ENCODE data around the gene KCNH5. TPM values are rescaled to one million over a fixed set of nuclear protein-coding genes. Genes with fewer than 3 reads are reported as not detected.
"Not testable (repeated sequence)": the region's sequence is repeated elsewhere in the genome, so short reads cannot be mapped to it uniquely, and the experiment has no call there.

The KCNH5 gene
- total and polyA plus RNA-seq, 2 experiments from 2014 or later = 0.36 to 1.3 TPM

DNA sequence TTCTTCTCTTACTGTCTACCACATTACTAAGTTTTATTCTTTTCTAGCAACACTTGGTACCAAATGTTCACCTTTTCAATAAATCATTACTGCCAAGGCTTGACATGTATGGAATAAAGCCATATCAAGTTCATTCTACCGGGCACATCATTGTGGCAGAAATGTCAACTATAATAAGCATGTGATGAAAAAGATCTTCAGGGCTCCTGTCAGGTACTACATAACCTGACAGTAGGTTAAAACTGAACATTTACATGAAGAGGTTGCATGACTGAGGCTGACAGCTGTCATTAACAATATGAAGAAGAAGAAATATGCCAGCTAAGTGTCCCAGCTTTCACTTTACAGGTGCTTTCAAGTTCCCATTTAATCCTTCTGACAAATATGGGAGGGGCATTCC lies 178.9 kb downstream of the KCNH5 start:
- no peak for TF ChIP-seq EZH2phosphoT487 (IDR thresholded peaks at IDR 0.05; ENCODE audit: low read depth, severe bottlenecking, unreplicated experiment)
- TF ChIP-seq EZH2 (IDR thresholded peaks at IDR 0.05; ENCODE audit: borderline replicate concordance) = no peak
- H3K4me2 ChIP-seq = no peak overlapping the region
- H3K79me2 ChIP-seq = no peaks in the 10 kb centered on the region
- DNase-seq (ENCODE audit: low spot score) = no peak
- H3K36me3 ChIP-seq (replicated peaks; ENCODE audit: insufficient read depth, low read depth) = no peaks in the 10 kb centered on the region
- no peak overlapping the region for H3K4me3 ChIP-seq
- no peaks in the 10 kb centered on the region for H3K4me1 ChIP-seq (ENCODE audit: insufficient read depth)
- no peaks in the 10 kb centered on the region for H3K27me3 ChIP-seq
- no peaks in the 10 kb centered on the region for H4K20me1 ChIP-seq (ENCODE audit: insufficient read depth, poor library complexity, severe bottlenecking)
- H3K9me2 ChIP-seq (replicated peaks; ENCODE audit: insufficient read depth) = no peaks in the 10 kb centered on the region
- 100% methylated on average over 1 of the region's 1 CpG for WGBS (ENCODE audit: low lambda C conversion rate, missing lambda C conversion rate)
- H3K9me3 ChIP-seq (ENCODE audit: low read depth) = no peaks in the 10 kb centered on the region
- no peak overlapping the region for H3K27ac ChIP-seq
- no peak overlapping the region for H2AFZ ChIP-seq

DNA sequence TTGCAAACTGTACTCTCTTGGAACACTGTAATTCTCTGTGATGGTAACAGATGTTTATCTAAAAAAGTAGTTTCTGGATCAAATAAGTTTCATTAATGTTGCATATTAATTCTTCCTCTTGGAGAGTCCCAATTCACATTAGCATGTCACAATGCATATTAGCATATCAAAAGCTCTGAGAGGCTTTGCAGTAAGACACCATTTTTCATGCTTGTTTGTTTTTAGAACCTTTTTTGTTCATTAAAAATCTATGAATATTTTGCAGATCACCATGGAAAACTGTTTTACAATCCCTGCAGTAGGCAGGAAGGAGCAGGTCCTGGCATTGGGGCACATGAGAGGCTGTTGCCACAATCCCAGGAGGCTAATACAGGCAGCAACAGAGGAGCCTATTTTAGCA lies 180.7 kb downstream of the KCNH5 start:
- Histone ChIP-seq H3K4me3 (no peak overlapping the region), H3K27ac (no peak overlapping the region), H3K4me1 (ENCODE audit: insufficient read depth) (no peaks in the 10 kb centered on the region), H3K27me3 (no peaks in the 10 kb centered on the region), H4K20me1 (ENCODE audit: insufficient read depth, poor library complexity, severe bottlenecking) (no peaks in the 10 kb centered on the region), H3K4me2 (no peak overlapping the region), H3K79me2 (no peaks in the 10 kb centered on the region), H3K9me2 (replicated peaks; ENCODE audit: insufficient read depth) (no peaks in the 10 kb centered on the region), H2AFZ (no peak overlapping the region), H3K36me3 (replicated peaks; ENCODE audit: insufficient read depth, low read depth) (no peaks in the 10 kb centered on the region), H3K9me3 (ENCODE audit: low read depth) (no peaks in the 10 kb centered on the region)
- no peak for DNase-seq (ENCODE audit: low spot score)
- TF ChIP-seq EZH2phosphoT487 (IDR thresholded peaks at IDR 0.05; ENCODE audit: low read depth, severe bottlenecking, unreplicated experiment) (no peak), EZH2 (IDR thresholded peaks at IDR 0.05; ENCODE audit: borderline replicate concordance) (no peak)
- TF ChIP-seq, protein P1, sequence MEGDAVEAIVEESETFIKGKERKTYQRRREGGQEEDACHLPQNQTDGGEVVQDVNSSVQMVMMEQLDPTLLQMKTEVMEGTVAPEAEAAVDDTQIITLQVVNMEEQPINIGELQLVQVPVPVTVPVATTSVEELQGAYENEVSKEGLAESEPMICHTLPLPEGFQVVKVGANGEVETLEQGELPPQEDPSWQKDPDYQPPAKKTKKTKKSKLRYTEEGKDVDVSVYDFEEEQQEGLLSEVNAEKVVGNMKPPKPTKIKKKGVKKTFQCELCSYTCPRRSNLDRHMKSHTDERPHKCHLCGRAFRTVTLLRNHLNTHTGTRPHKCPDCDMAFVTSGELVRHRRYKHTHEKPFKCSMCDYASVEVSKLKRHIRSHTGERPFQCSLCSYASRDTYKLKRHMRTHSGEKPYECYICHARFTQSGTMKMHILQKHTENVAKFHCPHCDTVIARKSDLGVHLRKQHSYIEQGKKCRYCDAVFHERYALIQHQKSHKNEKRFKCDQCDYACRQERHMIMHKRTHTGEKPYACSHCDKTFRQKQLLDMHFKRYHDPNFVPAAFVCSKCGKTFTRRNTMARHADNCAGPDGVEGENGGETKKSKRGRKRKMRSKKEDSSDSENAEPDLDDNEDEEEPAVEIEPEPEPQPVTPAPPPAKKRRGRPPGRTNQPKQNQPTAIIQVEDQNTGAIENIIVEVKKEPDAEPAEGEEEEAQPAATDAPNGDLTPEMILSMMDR (IDR thresholded peaks at IDR 0.05; ENCODE audit: poor library complexity) = no peak

DNA sequence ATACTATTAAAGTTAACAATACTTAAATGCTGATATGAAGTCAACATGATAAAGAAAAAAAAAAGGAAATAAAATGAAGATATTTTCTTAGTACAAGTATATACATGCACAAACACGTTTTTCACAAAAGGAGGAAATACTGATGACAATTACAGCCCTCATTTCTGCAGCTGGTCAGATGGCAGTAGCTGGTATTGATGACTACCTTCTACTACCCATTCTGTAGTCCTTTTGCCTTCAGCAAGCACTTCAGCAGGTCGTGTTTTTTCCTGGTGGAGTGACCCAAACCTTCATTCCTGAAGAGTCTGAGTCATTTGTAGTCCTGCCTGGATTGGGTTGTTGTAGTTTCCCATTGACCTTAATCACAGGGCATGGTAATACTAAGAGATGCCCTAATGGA lies 187.2 kb downstream of the KCNH5 start:
- not testable (repeated sequence) for H3K27me3 ChIP-seq; H3K79me2 ChIP-seq; H3K4me1 ChIP-seq (ENCODE audit: insufficient read depth); H3K36me3 ChIP-seq (replicated peaks; ENCODE audit: insufficient read depth, low read depth); H3K27ac ChIP-seq; H2AFZ ChIP-seq; H3K4me3 ChIP-seq; H3K4me2 ChIP-seq; H4K20me1 ChIP-seq (ENCODE audit: insufficient read depth, poor library complexity, severe bottlenecking); H3K9me2 ChIP-seq (replicated peaks; ENCODE audit: insufficient read depth); DNase-seq (ENCODE audit: low spot score); H3K9me3 ChIP-seq (ENCODE audit: low read depth)
- 61% methylated on average over 2 of the region's 2 CpGs for WGBS (ENCODE audit: low lambda C conversion rate, missing lambda C conversion rate)

DNA sequence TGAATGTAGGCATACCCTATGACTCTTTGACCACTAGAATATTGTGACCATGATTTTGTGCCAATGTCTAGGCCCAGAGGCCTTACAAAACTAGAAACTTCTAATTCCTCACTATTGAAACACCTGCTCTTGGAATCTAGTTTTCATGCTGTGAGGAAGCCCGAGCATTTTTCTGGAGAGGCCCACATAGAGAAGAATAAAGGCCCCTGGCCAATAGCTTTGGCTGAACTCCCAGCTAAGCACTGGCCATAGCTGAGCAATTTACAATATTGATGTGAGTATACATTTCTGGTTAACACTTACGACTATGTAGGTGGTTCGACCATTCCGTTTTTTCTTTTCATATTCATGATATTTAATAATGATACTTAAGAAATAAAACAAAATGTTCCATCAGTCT lies 190.3 kb downstream of the KCNH5 start:
- Histone ChIP-seq H4K20me1 (ENCODE audit: insufficient read depth, poor library complexity, severe bottlenecking) (no peaks in the 10 kb centered on the region), H3K27me3 (no peaks in the 10 kb centered on the region), H3K4me3 (no peak overlapping the region), H3K36me3 (replicated peaks; ENCODE audit: insufficient read depth, low read depth) (no peaks in the 10 kb centered on the region), H3K9me2 (replicated peaks; ENCODE audit: insufficient read depth) (no peaks in the 10 kb centered on the region), H3K27ac (no peak overlapping the region), H3K4me2 (no peak overlapping the region), H3K9me3 (ENCODE audit: low read depth) (no peaks in the 10 kb centered on the region), H3K79me2 (no peaks in the 10 kb centered on the region), H3K4me1 (ENCODE audit: insufficient read depth) (no peaks in the 10 kb centered on the region), H2AFZ (no peak overlapping the region)
- no peak for DNase-seq (ENCODE audit: low spot score)
- TF ChIP-seq EZH2phosphoT487 (IDR thresholded peaks at IDR 0.05; ENCODE audit: low read depth, severe bottlenecking, unreplicated experiment) = no peak
- no peak for TF ChIP-seq EZH2 (IDR thresholded peaks at IDR 0.05; ENCODE audit: borderline replicate concordance)
- TF ChIP-seq, protein P1 (IDR thresholded peaks at IDR 0.05; ENCODE audit: poor library complexity) = no peak
- 97% methylated on average over 4 of the region's 4 CpGs for WGBS (ENCODE audit: low lambda C conversion rate, missing lambda C conversion rate)

DNA sequence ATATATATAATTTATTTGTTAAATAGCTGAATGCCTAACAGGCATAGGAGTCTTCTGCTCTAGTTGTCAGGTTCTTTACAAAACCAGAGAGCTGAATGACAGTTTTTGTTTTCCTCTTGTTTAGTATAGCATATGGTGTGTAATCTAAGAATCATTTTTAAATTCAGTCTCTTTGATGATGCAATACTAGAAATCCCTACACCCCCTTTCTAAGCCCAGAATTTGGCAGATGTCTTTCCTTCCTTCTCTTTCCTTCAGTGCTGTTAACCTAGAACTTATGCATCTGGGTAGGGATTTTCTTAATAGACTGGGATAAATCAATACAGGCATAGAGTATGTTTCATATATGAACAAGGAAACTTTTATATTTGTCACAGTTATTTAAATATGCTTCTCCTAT lies 198.1 kb downstream of the KCNH5 start:
- H3K27ac ChIP-seq = no peak overlapping the region
- no peak for DNase-seq (ENCODE audit: low spot score)

More for the DNA sequence above, 198.1 kb downstream of the KCNH5 start:
- no peak overlapping the region for H3K4me3 ChIP-seq
- TF ChIP-seq EZH2phosphoT487 (IDR thresholded peaks at IDR 0.05; ENCODE audit: low read depth, severe bottlenecking, unreplicated experiment) = no peak
- TF ChIP-seq, protein P1 (IDR thresholded peaks at IDR 0.05; ENCODE audit: poor library complexity) = no peak
- TF ChIP-seq EZH2 (IDR thresholded peaks at IDR 0.05; ENCODE audit: borderline replicate concordance) = no peak
- H3K9me3 ChIP-seq (ENCODE audit: low read depth) = no peaks in the 10 kb centered on the region
- H3K36me3 ChIP-seq (replicated peaks; ENCODE audit: insufficient read depth, low read depth) = no peaks in the 10 kb centered on the region
- no peak overlapping the region for H3K4me2 ChIP-seq
- no peaks in the 10 kb centered on the region for H3K4me1 ChIP-seq (ENCODE audit: insufficient read depth)
- H4K20me1 ChIP-seq (ENCODE audit: insufficient read depth, poor library complexity, severe bottlenecking) = no peaks in the 10 kb centered on the region
- no peaks in the 10 kb centered on the region for H3K79me2 ChIP-seq
- no peaks in the 10 kb centered on the region for H3K27me3 ChIP-seq
- H3K9me2 ChIP-seq (replicated peaks; ENCODE audit: insufficient read depth) = no peaks in the 10 kb centered on the region
- no peak overlapping the region for H2AFZ ChIP-seq

All from hepatocyte (in vitro differentiated cells).